Neural crest cell (in vitro differentiated cells): ENCODE data around the gene RGS21. TPM values are rescaled to one million over a fixed set of nuclear protein-coding genes. Genes with fewer than 3 reads are reported as not detected.
A peak's percentile ranks its signal among the peaks of the same experiment; 100 is the strongest.
"Not testable (repeated sequence)": the region's sequence is repeated elsewhere in the genome, so short reads cannot be mapped to it uniquely, and the experiment has no call there.

Experiments
- DNase-seq: peaks from one replicate; pipeline ENCODE4 v3.0.0; 2021; ENCODE audit warnings: low read depth, mixed read lengths, low spot score
- H3K27ac Mint-ChIP-seq: one replicate; pipeline ENCODE4 v1.8.0; 2021; ENCODE audit warnings: mild to moderate bottlenecking, mixed read lengths; ENCODE audit not compliant: unreplicated experiment
- H3K27me3 Mint-ChIP-seq: 2 replicates; pipeline ENCODE4 v1.8.0; 2021; ENCODE audit warnings: low read depth, mild to moderate bottlenecking, mixed read lengths
- H3K36me3 Mint-ChIP-seq: 2 replicates; pipeline ENCODE4 v1.8.0; 2021; ENCODE audit warnings: low read depth, mild to moderate bottlenecking, mixed read lengths
- H3K4me1 Mint-ChIP-seq: 2 replicates; pipeline ENCODE4 v1.8.0; 2021; ENCODE audit warnings: mixed read lengths
- H3K4me3 Mint-ChIP-seq: one replicate; pipeline ENCODE4 v1.8.0; 2021; ENCODE audit warnings: mild to moderate bottlenecking, mixed read lengths
- H3K9me3 Mint-ChIP-seq: 2 replicates; pipeline ENCODE4 v1.8.0; 2021; ENCODE audit warnings: mixed read lengths
- total RNA-seq: library from RNA; stranded (reverse); gene quantifications from 2 replicates; pipeline ENCODE4 v1.2.1, GENCODE V29; 2021
- TF ChIP-seq, protein P1 (sequence below): fragments of 200-600 bp; sonication (generic); conservative IDR thresholded peaks from 2 replicates; pipeline ENCODE4 v1.5.0; 2021; ENCODE audit warnings: antibody characterized with exemption, mild to moderate bottlenecking

The RGS21 gene
- total RNA-seq, 1 donor from 2014 or later, result not detected

DNA sequence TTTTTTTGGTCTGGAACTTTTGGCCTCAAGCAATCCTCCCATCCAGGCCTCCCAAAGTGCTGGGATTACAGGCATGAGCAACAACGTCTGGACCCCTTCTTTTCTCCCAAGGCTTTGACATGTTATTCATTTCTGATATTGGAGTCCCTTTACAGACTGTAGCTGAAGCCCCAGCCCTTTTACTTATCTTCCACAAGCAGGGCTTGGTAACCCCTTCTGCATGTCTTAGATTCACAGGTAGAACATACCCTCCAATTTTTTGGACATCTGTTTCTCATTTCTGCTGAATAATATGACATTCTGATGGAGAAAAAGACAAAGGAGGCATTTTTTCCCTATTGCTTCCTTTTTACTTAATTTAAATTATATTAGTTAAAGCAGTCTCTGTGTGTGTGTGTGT is 39.2 kb upstream of the RGS21 start:
- Mint-ChIP-seq H3K27ac (no peak overlapping the region), H3K4me1 (no peaks in the 10 kb centered on the region), H3K27me3 (no peaks in the 10 kb centered on the region), H3K36me3 (no peaks in the 10 kb centered on the region), H3K4me3 (no peak overlapping the region), H3K9me3 (peaks cover 6% of the 10 kb centered on the region)
- TF ChIP-seq, protein P1, sequence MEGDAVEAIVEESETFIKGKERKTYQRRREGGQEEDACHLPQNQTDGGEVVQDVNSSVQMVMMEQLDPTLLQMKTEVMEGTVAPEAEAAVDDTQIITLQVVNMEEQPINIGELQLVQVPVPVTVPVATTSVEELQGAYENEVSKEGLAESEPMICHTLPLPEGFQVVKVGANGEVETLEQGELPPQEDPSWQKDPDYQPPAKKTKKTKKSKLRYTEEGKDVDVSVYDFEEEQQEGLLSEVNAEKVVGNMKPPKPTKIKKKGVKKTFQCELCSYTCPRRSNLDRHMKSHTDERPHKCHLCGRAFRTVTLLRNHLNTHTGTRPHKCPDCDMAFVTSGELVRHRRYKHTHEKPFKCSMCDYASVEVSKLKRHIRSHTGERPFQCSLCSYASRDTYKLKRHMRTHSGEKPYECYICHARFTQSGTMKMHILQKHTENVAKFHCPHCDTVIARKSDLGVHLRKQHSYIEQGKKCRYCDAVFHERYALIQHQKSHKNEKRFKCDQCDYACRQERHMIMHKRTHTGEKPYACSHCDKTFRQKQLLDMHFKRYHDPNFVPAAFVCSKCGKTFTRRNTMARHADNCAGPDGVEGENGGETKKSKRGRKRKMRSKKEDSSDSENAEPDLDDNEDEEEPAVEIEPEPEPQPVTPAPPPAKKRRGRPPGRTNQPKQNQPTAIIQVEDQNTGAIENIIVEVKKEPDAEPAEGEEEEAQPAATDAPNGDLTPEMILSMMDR, result no peak
- DNase-seq, result no peak

DNA sequence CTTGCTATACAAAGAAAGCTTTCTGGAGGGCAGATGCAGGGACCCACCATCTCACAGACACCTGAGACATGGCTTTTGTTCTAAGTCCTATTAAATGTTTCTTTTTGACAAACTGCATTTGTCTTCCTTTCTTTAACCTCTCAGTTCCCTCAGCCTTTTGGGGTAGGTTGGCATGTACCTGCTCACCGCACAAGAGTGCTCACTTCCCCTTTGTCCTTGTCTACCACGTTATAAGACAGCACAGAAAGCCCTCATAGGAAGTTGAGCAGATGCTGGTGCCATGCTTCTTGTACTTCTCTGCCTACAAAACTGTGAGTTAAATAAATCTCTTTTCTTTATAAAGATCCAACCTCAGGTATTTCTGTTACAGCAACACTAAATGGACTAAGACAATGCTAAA is 31.9 kb upstream of the RGS21 start:
- H3K27ac Mint-ChIP-seq, result no peak overlapping the region
- no peaks in the 10 kb centered on the region for H3K36me3 Mint-ChIP-seq
- TF ChIP-seq, protein P1, result no peak
- no peak overlapping the region for H3K4me3 Mint-ChIP-seq
- H3K27me3 Mint-ChIP-seq, result no peaks in the 10 kb centered on the region
- no peak for DNase-seq
- H3K4me1 Mint-ChIP-seq, result no peaks in the 10 kb centered on the region
- H3K9me3 Mint-ChIP-seq, result peaks cover 25% of the 10 kb centered on the region

DNA sequence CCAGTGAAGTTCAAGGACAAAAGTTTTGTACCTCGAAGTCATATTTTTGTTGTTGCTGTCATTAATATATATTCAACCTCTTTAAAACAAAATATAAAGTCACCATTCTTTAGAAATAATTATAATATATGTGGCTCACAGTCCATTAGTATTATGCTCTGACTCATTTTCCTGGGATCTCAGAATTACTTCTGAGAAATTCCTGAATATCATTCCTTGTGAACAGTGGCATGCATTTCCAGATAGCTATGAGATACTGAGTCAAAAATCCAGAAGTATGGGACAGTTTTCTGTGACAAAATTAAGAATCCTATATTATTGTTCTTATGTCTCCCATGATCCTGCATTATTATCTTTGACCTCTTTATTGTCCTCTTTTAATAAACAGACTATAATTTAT is 13.8 kb upstream of the RGS21 start:
- H3K4me3 Mint-ChIP-seq, result no peak overlapping the region
- H3K36me3 Mint-ChIP-seq, result no peaks in the 10 kb centered on the region
- H3K27me3 Mint-ChIP-seq, result peaks cover 13% of the 10 kb centered on the region
- TF ChIP-seq, protein P1, result no peak
- H3K4me1 Mint-ChIP-seq, result no peaks in the 10 kb centered on the region
- DNase-seq, result no peak
- no peak overlapping the region for H3K27ac Mint-ChIP-seq
- H3K9me3 Mint-ChIP-seq, result peaks cover 4% of the 10 kb centered on the region

DNA sequence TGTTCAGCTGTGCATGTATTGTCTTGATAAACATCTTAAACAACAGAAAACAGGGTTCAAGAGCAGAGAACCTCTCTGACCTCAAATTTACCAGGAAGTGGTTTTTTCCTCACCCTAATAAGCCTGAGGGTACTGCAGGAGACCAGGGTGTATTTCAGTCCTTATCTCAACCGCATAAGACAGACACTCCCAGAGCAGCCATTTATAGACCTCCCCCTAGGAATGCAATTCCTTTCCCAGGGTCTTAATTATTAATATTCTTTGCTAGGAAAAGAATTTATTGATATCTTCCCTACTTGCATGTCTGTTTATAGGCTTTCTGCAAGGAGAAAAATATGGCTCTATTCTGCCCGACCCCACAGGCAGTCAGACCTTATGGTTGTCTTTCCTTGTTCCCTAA is 8.5 kb upstream of the RGS21 start:
- H3K4me3 Mint-ChIP-seq, H3K27me3 Mint-ChIP-seq, DNase-seq, H3K9me3 Mint-ChIP-seq, H3K4me1 Mint-ChIP-seq, H3K27ac Mint-ChIP-seq, H3K36me3 Mint-ChIP-seq: not testable (repeated sequence)

DNA sequence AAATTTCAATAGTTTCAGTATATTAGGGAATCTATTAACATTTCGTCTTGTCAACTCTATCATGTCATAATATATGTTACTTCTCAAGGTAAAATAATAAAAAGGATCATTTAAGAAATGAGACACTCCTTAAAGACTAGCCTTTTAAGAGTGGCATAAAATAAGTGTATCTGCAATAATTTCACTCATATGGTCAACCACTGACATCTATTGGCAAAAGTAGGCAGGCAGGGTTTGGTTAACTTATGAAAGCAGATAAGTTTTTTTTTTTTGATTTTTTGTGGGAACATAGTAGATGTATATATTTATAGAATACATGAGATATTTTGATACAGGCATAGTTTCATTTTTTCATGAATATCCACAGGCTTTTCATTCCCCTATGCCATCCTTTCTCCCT is 5.5 kb upstream of the RGS21 start:
- H3K27me3 Mint-ChIP-seq, result no peaks in the 10 kb centered on the region
- no peak for DNase-seq
- TF ChIP-seq, protein P1, result peak; percentile 68
- peaks cover 4% of the 10 kb centered on the region for H3K9me3 Mint-ChIP-seq
- no peaks in the 10 kb centered on the region for H3K36me3 Mint-ChIP-seq
- no peak overlapping the region for H3K27ac Mint-ChIP-seq
- H3K4me3 Mint-ChIP-seq, result no peak overlapping the region
- H3K4me1 Mint-ChIP-seq, result no peaks in the 10 kb centered on the region

DNA sequence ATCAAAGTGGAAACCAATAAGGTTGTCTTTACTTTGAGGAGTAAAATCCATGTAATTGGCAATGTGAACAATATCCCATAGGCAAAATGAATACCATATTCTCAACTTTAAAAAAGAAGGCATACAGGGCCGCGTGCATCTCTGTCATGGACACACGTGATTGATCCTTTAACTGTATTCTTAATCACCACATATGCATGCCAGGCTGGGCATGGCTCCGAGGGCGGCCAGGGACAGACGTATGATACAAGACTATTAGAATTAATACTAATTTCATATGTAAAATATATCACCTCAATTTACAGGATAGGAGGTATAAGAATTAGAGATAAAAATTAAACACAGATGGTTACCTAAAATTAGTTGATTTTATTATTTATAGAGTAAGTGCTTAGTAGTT is 11.2 kb downstream of the RGS21 start:
- no peaks in the 10 kb centered on the region for H3K4me1 Mint-ChIP-seq
- no peaks in the 10 kb centered on the region for H3K9me3 Mint-ChIP-seq
- TF ChIP-seq, protein P1, result no peak
- H3K27me3 Mint-ChIP-seq, result no peaks in the 10 kb centered on the region
- no peak overlapping the region for H3K4me3 Mint-ChIP-seq
- no peak for DNase-seq
- no peak overlapping the region for H3K27ac Mint-ChIP-seq
- no peaks in the 10 kb centered on the region for H3K36me3 Mint-ChIP-seq
